ENCODE results near the gene KCNMB3. TPM values are rescaled to one million over a fixed set of nuclear protein-coding genes. Genes with fewer than 3 reads are reported as not detected.
"Not testable (repeated sequence)": the region's sequence is repeated elsewhere in the genome, so short reads cannot be mapped to it uniquely, and the experiment has no call there.

Gene KCNMB3
- total RNA-seq: 2.0 TPM

- no peak for DNase-seq
Measured at GRCh38 chr3:179250803-179251476, at the start of gene KCNMB3. TSS of gene KCNMB3 (minus strand) at chr3:179251114. CDS start at chr3:179250990, 124 bp downstream.

GRCh38 chr3:179299999-179300613 is 49.2 kb upstream of the KCNMB3 start:
- DNase-seq: no peak

- DNase-seq: no peak
Measured at GRCh38 chr3:179299316-179299715, 48.4 kb upstream of the KCNMB3 start.

- DNase-seq: no peak
Measured at GRCh38 chr3:179297971-179298725, 47.2 kb upstream of the KCNMB3 start.

- no peak for DNase-seq
Measured at GRCh38 chr3:179292450-179292849, 41.5 kb upstream of the KCNMB3 start.

- no peak for DNase-seq
Measured at GRCh38 chr3:179289295-179289694, 38.4 kb upstream of the KCNMB3 start.

- DNase-seq: no peak
Measured at GRCh38 chr3:179288845-179289244, 37.9 kb upstream of the KCNMB3 start.

GRCh38 chr3:179286331-179286730 is 35.4 kb upstream of the KCNMB3 start:
- no peak for DNase-seq

- DNase-seq: no peak
Measured at GRCh38 chr3:179281825-179282224, 30.9 kb upstream of the KCNMB3 start.

- no peak for DNase-seq
Measured at GRCh38 chr3:179279837-179280236, 28.9 kb upstream of the KCNMB3 start.

GRCh38 chr3:179278932-179279693 is 28.2 kb upstream of the KCNMB3 start:
- DNase-seq: no peak

GRCh38 chr3:179278151-179278550 is 27.2 kb upstream of the KCNMB3 start:
- no peak for DNase-seq

- DNase-seq: no peak
Measured at GRCh38 chr3:179276743-179277142, 25.8 kb upstream of the KCNMB3 start.

GRCh38 chr3:179276001-179276400 is 25.1 kb upstream of the KCNMB3 start:
- no peak for DNase-seq

GRCh38 chr3:179274434-179274833 is 23.5 kb upstream of the KCNMB3 start:
- DNase-seq: not testable (repeated sequence)

GRCh38 chr3:179272385-179272784 is 21.5 kb upstream of the KCNMB3 start:
- DNase-seq: no peak

GRCh38 chr3:179269152-179269707 is 18.3 kb upstream of the KCNMB3 start:
- DNase-seq: no peak

- DNase-seq: no peak
Measured at GRCh38 chr3:179268400-179269051, 17.6 kb upstream of the KCNMB3 start.

- DNase-seq: peak; percentile 12
Measured at GRCh38 chr3:179266701-179267211, 15.8 kb upstream of the KCNMB3 start.

GRCh38 chr3:179265875-179266274 is 15.0 kb upstream of the KCNMB3 start:
- DNase-seq: no peak

GRCh38 chr3:179265092-179265491 is 14.2 kb upstream of the KCNMB3 start:
- no peak for DNase-seq

- no peak for DNase-seq
Measured at GRCh38 chr3:179264449-179264848, 13.5 kb upstream of the KCNMB3 start.
